SHP77 (cell line): ENCODE results near the gene LZTR1.
"Not testable (repeated sequence)": the region's sequence is repeated elsewhere in the genome, so short reads cannot be mapped to it uniquely, and the experiment has no call there.

Source experiments
- DNase-seq, 2 experiments: peaks; one replicate each; lab custom pipeline; 2025; lab: John Stamatoyannopoulos, UW

The LZTR1 gene

DNA sequence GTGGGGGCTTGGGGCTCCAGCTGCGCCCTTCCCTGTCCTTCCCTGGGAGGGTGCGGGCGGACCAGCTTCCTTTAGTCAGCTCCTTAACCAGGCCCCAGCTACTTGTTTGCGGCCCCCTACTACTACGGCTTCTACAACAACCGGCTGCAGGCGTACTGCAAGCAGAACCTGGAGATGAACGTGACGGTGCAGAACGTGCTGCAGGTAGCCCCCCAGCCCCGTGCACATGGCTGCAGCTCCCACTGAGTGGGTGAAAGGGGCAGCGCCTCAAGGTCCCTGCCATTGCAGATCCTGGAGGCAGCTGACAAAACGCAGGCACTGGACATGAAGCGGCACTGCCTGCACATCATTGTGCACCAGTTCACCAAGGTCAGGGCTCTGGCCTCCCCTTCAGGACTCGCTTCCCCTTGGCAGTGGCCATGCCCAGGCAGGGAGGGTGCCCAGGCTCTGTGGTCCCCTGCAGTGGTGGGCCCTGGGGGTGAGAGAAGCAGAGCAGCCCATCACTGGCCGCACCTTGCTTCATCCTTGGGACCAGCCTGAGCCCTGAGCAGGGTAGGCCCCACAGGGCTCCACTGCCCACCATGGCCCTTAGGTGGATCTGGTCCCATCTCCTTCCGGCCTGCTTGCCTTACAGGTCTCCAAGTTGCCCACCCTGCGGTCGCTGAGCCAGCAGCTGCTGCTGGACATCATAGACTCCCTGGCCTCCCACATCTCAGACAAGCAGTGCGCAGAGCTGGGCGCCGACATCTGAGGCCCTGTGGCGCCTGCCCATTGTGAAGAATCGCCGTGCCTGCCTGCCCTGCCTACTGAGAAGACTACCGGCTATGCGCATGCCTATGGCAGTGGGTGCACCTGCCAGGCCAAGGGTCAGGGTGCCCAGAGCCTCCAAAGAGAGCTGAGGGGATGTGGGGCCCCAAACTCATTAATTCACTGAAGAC lies 14.8 kb downstream of the LZTR1 start:
- no peak for DNase-seq

DNA sequence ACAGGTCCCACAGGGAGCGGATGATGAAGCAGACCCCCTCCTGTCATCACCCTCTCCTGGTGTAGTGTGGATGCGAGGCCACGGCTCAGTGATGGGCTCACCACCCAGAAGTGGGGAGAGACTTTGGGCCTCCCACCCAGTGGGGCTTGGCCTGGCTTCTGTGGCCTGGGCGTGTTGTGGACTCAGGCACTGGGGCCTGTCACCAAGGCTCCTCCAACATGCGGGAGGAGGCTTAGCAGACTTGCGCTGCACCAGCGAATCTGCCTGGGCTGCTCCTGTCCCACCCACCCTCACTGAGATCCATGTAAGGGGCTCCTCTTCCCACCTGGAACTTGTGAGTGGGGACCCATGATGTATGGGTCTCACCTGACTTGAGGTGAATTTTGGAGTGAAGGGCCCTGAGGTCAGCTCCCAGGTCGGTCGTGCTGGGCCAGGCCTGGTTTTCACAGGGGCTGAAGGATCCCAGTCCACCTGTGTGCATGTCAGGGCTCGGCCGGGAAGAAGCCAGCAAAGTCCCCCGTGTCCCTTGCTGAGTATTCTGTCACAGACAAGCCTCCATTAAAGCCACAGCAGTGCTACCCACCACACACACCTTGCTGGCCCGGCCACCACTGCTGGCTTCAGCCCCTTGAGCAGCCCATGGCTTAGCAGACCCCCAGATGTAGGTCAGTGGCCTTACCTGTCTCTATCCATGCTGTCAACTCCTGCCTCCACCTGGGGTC lies 15.6 kb downstream of the LZTR1 start:
- no peak for DNase-seq

DNA sequence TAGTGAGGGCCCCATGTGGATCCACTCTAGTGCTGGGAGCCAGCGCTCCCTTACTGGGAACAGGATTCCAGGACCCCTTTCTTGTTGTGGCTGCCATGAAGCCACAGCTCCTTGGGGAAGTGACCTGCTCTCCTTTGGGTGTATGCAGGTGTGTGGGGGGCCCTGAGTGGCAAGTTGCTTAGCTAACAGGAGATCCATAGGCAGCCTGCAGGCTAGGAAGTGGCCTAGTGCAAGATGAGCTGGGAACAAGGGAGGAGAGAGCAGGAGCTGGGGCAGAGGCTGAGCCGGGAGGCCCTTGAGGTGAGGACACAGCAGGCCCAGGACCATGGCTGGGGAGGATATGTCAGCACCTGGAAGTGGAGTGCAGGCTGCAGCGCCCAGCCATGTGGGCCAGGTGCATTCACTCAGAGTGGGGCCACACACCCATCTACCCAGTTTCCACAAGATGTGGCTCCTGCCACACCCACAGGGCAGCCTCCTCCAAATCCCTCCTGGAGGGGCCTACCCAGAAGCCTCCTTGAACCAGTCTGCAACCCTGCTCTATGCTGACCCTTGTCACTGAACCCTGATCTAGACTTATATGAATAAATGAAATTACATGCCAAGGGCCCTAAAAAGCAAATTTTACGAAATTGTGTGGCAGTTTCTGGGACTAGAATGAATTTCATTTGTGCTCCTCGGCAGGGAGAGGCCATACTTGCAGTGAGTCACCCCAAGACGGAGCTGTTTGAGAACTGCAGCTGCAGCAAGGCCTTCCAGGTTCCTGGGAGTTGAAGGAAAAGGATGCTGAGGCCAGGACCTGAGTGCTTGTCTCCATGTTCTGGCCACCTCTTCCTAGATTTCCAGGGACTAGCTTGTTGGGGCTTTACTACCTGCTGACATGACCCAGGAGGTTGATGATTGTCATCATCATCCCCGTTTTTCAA lies 16.6 kb downstream of the LZTR1 start:
- no peak for DNase-seq

DNA sequence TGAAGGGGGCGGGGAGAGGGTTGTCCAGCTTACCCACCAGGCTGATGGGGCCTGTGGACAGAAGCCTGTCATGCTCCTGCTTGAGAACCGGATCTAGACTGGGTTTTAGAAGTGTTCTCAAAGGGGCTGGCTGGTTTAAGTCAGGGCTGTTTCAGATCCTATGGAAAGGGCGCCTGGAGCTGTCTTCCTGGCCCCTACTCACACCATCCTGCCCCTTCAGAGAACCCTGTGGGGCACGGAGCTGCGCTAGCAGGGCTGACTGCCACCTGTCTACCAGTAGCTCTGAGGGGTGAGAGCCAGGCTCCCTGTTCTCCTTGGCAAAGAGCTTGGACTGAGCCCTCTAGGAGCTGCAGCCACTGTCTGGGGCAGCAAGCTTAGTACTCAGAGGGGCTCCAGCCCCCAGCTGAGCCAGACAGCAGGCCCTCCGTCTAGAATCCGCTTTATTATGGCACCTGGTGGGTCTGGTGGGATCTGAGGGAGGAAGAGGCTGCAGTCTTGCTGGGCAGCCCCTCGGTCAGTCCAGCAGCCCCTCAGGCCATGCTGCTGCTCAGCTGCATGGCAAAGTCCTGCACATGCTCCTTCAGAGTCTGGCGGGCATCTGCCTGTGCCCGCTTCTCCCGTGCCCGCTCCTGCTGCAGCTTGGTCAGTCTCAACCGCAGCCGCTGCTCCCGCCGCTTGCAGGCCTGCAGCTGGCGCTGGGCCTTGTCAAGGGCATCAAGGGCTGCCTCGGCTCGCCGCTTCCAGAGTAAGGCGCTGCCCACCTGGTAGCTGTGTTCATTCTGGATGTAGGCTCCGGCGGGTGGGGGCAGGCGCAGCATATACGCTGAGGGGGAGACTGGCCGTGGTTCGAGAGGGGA lies 17.5 kb downstream of the LZTR1 start:
- DNase-seq = no peak

DNA sequence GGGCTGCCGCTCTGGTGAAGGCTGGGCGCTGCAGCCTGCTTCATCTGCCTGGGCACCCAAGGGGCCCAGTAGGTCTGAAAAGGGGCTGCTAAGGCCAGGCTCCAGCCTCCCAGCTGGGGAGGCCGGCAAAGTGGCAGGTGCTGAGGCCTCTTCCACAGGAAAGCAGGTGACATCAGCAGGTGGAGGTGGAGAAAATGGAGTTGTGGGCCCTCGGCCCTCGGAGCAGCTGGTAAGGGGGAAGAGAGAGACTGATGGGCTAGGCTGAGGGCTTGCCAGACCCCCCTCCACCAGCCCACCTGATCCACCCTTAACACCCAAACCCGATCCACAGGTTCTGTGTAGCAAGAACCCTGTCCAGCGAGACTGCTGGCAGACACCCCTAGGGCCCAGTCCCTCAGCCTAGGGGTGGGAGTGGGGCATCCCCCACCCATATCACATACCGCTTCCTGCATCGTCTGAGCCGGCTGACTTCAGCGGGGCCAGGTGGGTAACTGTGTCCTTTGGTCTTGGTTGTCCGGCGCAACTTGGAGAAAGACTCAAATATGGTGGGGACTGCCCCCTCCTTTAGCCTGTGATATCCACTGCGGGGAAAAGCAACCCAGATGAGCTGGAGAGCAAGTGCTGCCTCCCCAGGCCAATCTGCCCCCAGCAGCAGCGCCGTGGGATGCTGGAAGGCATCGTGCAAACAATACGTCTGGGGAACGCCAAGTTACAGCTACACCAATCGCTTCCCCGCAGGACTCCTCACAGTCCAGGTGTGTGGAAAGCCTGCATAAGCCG lies 18.3 kb downstream of the LZTR1 start:
- DNase-seq = no peak

DNA sequence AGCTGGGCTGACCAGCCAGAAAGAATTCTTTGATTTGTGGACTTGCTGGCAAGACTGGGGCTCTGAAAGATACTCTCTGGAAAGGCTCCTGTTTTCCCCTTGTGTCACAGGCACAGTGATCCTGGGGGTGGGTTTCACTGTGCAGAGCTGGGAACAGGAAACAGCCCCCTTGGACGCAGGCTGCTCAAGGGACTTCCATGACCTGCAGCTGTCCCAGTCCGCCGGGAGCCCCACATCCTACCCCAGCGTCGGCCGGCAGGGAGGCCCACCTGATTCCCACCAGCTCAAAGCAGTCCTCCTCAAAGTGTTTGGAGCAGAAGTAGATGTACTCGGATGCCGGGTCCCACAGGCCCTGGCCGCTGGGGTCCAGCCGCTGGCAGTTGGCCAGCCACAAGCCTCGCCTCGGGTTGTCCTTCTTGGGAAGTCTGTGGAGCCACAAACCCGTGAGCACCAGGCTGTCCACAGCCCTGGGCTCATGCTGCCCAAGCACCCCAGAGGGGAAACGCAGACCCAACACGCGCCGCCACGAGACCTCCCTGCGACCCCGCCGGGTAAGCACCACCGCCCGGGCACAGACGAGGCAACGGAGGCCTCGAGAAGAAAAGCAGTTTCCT lies 19.0 kb downstream of the LZTR1 start:
- no peak for DNase-seq

DNA sequence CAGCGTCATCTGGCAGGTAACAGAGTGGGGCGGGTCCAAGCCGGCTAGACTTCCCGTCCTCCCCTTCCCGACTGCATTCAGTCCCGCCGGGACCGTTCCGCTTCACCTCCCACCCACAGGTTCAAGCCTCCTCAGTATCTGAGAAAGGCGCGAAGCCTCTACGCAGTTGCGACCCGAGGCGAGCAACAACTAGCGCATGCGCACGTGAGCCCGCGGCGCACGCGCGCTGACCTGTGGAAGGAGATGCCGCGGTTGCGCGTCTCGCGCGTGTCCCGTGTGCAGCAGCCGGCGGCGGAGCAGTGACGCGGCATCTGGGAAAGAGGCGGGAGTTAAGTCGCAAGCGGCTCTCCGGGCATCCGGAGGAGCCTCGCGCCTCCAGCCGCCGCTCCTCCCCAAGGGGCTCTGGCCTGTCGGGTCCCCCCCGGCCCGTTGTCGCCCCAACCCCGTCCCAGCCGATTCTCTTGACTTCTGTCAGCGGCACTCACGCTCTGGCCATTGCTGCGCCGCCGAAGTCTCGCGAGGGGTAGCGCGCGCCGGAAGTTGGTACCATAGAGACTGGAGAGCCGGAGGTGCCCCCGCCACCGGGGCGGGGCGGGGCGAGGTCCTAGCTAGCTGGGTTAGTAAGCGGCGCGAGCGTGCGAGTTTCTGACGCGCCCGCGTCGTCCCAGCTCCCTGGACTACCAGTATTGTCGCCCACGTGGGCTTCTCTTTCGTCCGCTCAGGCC lies 19.7 kb downstream of the LZTR1 start, which contains the start of gene THAP7:
Gene THAP7 (minus strand): TSS at position 518 of the 725 bp plus-strand sequence. CDS start 207 bp downstream, at position 311.
- peak; percentile 88 to 94 for DNase-seq

DNA sequence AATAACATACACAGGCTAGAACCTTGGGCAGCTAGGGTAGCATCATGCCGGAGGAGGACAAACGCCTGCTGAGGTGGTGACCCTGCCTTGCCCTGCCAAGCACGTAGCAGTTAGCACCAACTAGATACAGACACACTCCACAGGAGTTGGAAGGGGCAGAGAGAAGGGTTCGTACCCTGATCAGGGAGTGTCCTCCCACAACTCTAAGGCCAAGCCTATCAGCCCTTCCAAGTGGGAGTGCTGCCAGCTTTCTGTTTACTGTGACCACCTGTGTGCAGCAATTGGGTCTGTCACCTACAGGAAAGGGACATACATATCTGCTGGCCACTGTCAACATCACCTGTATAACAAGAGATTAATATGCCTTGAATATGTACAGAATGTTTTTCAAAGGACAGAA lies 21.7 kb downstream of the LZTR1 start:
- peak; percentile 21 to 22 for DNase-seq

DNA sequence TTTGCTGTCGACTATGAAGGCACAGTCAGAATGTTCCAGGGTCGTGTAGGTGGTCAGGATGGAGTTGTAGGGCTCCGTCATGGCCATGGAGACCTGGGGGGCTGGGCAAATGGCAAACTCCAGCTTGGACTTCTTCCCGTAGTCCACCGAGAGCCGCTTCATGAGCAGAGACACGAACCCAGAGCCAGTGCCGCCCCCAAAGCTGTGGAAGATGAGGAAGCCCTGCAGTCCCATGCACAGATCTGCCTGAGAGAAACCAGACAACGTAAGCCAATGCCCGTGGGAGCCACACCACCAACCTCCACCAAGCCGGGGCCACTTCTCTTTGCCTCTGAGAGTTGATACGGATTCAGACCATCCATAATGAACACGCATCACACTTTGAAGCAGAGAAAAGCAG lies 27.1 kb downstream of the LZTR1 start:
- DNase-seq = not testable (repeated sequence)

DNA sequence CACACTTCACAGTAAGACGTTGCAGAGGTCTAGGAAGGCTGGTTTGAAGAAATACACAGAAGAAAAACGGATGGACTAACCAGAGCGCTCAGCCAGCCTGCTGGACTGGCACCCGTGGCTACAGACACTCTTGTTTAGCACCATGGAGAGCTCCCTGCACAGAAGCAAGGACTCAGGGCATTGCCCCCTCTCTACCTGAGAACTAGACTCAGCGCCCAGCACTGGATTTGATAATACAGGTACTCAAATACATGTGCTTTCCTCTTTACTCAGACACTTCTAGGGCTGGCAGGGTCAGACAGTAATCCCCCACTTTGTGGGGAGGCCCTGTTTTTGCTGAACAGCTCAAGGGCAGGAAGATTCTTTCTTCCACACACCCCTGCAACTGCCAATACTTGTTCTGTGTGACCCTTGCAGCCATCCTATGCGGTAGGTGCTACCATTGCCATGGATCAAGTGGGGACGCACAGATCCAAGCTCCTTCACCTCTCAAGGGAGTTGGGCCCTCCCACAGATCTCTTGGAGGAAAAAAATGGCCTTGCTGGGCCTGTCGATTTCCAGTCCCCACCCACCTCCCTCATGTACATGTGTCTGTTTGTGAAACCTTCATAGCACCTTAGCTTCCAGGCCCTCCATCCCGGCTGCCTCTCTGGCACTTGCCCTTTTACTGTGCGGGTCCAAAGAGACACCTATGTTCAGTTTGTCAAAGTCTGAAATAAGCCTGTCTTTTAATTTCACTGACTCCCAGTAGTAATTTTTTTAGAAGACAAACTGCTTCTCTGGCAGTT lies 27.7 kb downstream of the LZTR1 start:
- DNase-seq = no peak

DNA sequence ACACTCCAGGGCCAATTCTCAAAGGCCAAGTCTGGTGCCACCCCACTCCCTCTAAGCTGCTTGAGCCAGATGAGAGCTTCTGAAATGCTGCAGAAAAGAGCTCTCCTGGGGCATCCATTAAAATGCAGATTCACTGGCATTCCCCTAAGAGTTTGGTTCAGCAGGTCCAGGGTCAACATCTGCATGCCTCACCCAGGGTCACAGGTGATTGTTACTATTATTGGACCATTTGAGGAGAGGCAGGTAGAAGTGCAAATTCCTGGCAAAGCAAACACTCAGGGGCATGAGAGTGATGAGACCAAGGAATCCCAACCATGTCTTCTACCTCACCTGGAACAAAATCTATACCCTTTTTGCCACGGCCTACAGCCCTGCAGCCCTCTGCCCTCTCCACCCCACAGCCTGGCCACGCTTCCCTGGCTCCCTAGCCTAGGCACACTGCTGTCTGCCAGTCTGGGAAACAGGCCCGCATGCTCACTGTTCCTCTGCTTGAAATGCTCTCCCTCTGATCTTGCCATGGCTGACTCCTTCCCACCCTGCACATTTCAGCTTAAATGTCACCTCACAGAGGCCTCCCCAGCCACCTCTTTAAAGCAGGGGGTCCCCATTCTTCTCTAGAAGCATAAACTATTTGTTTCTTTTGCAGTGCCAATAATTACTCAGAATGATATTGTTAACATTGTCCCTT lies 28.5 kb downstream of the LZTR1 start:
- DNase-seq = no peak

DNA sequence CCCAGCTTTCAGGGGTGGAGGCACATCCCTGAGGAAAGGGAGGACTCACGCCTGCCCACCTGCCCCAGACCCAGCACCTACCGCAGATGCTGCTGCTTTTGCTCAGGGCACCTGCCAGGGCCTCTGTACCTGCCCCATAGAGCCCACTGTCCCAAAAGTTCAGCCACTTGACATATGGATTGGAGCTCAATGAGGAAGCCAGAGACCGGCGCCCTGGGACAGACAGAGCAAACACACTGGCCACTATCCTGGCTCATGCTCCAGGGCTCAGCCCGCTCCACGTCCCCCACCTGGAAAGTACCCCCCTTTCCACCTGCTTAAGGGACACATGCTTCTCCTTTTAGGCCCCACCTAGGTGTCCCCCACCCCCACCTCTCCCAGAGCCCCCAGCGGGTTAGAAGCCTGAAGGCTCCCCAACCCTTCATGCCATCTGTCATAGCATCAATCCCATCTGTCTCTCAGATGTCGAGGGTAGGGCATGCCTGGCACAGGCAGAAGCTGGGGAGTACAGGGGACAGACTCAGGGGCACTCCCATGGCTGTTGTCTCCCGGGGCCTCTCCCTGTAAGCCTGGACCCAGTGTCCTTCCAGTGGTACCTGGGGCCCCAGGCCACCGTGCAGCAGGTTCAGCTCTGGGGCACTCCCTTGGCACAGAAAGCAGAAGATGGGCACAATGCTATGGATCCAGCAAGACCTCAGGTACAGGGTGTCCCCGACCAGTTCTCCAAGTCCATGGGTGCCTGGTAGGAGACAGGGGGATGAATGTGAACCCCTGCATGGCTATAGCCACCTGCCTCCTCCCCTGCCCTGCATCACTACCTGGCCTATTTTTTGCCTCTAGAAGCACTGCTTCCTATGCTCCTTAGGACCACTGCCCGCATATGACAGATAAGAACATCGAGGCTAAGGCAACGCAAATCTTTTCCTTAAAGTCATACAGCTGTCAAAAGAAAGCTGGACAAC lies 30.6 kb downstream of the LZTR1 start:
- no peak for DNase-seq

DNA sequence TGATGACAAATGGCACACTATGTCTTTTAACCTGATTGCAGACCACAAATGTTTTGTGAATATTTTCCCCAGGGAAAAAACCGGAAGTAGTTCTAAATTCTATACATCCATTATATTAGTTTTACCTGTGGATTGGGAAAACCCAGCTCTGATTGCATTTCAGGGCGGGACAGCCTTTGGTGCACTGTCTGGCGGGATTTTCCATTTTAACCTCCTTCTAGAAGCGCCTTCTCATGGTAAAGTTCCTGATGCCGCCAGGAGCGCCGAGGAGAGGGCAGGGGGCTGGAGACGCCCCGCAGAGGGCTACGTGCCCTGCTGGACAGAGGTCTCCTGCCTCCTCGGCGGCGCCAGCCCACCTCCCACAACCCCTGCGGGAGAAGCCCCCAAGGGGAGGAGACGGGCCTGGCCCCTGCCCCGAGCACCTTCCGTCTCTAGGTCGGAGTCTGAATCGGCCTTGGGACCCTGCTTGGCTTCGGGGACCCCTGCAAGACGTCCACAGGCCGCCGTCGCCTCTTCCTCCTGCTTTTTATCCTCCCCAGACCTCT lies 31.6 kb downstream of the LZTR1 start:
- no peak for DNase-seq

DNA sequence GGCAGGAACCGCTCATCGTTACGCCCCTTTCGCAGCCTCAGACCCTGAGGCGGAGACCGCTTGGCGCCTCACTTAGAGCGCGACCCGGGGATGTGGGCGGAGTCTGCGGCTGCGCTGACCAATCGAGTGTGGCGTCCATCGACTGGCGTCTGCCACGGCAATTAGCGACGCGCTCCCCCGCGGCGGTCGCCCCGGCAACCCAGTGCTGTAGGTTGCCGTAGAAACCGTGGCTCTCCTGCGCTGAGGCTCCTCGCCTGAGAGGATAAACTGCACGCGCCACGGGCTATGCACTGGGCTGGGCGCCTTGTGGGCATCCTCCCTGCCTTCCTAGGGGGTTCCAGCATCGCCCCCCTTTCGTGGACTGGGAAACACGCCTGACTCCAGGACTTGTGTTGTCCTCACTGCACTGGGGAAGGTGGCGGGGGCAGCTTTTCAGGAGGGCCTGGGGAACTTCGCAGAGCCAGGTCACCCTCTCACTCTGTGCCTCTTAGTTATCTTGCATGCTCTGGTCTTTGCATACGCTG lies 32.2 kb downstream of the LZTR1 start:
- DNase-seq = peak; percentile 94 to 96

DNA sequence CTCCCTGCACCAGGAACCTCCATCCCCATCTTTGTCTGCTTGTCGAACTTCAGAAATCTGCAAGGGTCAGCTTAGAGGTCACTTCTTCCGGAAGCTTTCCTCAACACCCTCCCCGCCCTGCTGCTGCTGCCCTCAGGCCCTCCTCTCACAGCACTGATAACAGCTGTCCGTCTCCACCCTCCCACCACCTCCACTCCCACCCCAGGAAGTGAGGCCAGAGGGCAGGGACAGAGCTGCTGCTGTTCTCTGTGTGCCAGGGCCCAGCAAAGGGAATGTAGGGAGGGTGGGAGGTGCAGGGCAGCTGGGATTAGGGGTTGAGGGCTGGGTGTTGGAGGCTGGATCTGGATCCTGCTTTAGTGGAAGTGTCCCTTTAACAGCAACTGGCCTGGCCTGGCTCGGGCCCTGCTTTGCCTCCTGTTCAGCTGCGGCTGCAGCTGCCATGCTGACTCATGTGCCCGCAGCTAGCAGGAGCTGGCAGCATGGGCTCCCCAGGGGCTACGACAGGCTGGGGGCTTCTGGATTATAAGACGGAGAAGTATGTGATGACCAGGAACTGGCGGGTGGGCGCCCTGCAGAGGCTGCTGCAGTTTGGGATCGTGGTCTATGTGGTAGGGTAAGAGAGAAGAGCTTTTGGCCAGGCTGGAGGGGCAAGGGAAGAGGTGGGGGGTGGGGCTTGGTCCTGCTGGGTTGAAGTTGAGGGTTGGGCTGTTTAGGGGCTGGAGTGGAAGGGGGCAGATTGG lies 32.8 kb downstream of the LZTR1 start, which contains the start of gene P2RX6:
Gene P2RX6 (plus strand): TSS at position 440 of the 740 bp plus-strand sequence. CDS start 10 bp downstream, at position 450.
- DNase-seq = peak; percentile 60 to 64
